Activated CD4-positive, alpha-beta T cell treated with anti-CD3 and anti-CD28 coated beads for 24 hours (primary cell): ENCODE results near the gene FGFRL1.
A peak's percentile ranks its signal among the peaks of the same experiment; 100 is the strongest.
"Not testable (repeated sequence)": the region's sequence is repeated elsewhere in the genome, so short reads cannot be mapped to it uniquely, and the experiment has no call there.

Experiments
- DNase-seq, 2 donors: peaks; one replicate each; pipeline ENCODE4 v3.0.0-alpha.2; 2020; ENCODE audit warnings: low read depth in 2 of 2

FGFRL1 gene

DNA sequence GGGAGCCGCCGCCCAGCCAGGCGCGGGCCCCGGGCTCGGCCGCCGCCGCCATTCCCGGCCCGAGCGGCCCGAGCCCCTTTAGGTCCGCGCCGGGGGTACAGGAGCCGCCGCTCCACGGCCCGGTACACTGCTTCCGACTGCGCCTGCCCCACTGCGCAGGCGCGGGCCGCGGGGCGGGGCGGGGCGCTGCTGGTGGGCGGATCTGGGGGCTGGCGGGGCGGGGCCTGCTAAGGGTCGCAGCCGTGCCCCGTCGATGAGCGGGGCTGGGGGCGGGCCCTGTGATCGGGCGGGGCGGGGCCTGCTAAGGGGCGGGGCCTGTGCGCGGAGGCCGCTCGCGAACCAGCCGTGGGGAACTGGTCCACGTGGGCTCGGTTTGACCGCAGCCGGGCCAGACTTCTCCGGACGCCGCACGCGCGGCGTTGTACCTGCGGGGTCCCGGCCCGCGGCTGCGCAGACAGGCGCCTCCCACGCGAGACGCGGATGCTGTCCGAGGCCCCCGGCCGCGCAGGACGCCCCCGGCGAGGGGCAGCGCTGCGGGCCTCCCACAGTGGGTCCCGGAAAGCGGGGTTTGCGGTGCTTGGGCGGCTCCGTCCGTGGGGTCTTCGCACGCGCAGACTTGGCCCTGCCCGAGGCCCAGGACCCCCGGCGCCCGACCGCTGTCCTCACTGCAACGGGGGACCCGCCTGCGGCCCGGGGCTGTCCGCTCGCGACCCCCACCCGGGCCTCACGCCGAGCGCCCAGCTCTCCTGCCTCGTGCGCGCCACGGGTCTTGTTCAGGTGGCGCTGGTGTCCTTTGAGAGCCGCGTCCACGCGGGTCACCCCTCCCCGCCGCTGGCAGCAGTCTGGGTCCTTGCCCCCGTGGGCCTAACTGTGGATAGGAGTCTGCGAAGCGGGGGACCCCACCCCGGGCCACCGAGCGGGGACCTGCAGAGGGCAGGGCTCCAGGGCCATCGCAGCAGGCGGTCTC, 37.7 kb upstream of the FGFRL1 start, which contains the start of gene DGKQ:
Gene DGKQ (minus strand): TSS at position 139 of the 967 bp plus-strand sequence. CDS start 87 bp downstream, at position 52.
- DNase-seq = peak; percentile 77 to 79

DNA sequence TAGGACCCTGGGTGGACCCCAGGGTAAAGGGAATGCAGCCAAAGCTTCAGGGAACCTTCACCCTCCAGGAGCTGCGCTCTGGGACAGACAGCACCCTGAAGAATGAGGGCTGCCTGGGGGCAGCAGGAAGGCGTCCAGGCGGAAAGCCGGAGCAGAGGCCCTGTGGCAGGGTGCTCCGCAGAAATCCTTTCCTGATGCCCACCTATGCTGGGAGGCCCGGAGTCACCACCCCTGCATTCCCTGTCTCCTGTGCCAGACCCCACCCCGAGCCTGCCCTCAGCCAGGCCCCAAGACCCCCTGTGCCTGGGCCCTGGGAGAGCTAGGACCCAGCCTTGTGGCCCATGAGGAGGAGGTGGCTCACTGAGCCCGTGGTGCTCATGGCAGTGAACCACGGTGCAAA, 36.8 kb upstream of the FGFRL1 start:
- no peak for DNase-seq

DNA sequence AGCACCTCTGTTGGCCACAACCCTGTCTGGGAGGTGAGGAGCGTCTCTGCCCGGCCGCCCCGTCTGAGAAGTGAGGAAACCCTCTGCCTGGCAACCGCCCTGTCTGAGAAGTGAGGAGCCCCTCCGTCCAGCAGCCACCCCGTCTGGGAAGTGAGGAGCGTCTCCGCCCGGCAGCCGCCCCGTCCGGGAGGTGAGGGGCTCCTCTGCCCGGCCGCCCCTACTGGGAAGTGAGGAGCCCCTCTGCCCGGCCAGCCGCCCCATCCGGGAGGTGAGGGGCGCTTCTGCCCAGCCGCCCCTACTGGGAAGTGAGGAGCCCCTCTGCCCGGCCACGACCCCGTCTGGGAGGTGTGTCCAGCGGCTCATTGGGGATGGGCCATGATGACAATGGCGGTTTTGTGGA, 35.4 kb upstream of the FGFRL1 start:
- not testable (repeated sequence) for DNase-seq

DNA sequence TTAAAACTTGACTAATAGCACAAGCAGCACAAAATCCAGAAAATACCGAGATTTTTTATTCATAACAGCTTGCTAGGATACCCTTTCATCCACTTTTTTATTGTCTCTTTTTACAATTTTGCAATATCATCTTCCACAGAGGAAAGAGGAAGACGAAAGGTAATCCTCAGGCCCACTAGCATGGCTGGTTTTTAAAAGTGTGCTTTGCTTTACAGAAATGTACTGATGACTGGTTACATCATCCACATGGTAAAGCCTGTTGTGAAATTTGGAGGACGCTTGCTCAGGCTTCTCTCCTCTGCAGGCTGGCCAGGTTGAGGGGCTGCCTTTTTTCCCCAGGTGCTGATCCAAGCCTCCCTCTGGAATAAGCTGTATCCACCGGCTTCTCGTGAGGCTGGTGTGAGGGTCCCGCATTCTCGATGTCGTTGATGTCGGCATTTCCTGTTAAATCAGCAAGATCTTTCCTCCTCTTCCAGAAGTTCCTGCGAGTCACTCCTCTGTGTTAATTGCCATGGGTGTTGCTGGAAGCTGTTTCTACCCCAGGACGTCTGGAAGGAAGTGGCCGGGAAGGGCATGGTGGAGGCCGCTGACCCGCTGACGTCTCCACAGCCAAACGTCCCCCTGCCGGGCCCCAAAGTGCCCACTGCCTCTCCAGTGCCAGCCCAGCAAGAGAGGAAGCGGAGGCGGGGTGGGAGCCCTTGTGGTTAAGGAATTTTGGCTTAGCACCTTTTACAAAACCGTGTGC, 32.3 kb upstream of the FGFRL1 start:
- DNase-seq = no peak

DNA sequence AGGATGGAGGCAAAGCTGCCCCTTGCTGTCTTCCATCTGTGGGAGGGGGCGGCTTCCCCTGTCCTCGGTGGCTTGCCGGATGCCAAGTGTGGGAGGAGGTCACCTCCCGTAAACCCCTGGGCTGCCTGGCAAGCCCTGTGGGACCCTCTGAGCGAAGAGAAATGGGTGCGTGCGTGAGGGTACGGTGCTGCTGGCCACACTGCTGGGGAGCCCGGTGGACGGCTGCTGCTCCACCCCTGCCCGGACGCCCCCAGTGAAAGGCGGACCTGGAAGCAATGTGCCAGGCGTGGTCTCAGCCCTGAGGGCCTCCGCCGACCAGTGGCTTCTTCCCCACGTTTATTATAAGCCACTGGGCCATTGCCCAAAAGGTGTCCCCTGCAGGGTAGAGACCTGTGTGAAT, 29.1 kb upstream of the FGFRL1 start:
- no peak for DNase-seq

DNA sequence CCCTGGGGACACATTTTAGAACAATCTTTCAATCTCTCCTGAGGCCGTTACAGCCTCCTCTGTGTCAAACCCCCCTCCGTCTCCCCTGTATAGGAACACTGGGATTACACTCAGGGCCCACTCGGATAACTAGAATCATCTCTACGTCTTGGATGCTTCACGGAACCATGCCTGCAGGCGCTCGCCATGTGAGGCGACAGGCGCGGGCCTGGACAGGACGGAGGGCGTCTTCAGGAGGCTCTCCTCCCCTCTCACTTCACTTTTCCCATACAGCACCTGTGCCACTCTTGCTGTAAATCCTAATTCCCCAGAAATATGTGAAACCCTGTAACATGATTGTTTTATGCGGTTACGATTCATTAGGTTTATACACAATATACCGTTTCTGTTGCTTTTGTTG, 28.6 kb upstream of the FGFRL1 start:
- no peak for DNase-seq

DNA sequence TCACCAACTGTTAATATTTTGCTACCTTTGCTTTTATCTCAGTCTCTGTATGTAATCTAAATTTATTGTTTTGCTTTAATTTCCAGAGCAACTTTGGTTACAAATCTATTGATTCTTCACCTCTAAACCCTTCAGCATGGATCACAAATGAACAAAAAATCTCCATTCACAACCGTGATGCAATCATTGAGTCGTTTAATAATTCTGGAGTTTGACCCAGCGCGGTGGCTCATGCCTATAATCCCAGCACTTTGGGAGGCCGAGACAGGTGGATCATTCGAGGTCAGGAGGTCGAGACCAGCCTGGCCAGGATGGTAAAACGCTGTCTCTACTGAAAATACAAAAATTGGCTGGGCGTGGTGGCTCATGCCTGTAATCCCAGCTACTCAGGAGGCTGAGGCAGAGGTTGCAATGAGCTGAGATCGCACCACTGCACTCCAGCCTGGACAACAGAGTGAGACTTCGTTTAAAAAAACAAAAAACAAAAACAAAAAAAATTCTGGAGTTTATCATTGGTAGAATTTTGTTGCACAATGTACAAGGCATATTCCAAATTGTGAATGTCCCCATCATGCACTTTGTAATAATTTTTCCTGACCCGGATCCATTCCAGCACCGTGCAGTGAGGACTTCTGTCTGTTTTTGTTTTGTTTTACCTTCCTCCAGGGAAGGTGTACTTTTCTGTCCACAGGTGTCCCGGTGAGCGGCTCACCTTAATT, 26.9 kb upstream of the FGFRL1 start:
- no peak for DNase-seq

DNA sequence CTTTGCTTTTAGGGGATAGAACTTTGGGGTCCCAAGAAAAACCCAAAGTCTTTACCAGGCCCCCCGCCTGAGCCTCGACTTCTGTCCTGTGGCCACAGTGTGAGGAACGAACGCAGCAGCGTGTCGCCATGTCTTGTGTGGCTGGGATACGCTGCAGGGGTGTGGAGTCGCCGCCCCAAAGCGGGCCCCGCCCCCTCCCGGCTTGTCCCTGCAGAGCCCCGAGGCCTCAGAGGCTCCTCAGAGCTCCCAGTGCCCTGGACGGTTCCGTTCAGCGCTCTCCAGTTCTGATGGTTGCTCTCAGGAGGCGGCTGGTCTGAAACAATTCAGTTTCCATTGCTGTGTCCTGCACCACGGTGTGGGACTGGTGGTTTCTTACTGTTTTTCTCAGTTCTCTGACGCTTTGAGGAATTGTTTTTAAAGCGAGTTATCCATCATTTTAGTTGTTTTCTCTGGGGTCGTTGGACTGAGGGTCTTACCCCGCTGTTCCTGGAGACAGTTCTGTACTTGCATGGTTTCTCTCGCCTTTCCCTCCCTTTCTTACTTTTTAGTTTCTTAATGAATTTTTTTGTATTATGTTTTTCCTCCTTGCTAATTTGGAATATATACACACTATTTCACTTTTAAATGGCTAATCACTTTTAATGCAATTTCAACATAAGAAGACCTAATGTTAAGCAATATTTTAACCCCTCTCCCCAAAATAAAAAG, 26.1 kb upstream of the FGFRL1 start:
- DNase-seq = peak; percentile 58 to 68

DNA sequence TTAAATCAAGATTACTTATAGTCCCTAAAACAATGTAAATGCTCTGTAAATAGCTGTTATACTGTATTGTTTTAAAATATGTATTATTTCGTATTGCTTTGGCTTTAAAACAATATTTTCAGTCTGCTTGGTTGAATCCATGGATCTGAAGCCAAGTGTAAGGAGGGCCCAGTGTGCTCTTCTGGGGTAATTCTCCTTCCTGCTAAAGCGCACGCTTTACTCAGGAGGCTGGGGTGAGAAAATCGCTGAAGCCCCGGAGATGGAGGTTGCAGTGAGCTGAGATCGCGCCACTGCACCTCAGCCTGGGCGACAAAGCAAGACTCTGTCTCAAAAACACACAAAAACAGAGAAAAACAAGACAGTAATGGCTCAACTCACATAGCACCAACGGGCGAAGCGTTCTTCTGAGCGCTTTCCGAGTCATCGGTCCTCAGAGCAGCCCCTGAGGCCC, 25.0 kb upstream of the FGFRL1 start:
- DNase-seq = no peak

DNA sequence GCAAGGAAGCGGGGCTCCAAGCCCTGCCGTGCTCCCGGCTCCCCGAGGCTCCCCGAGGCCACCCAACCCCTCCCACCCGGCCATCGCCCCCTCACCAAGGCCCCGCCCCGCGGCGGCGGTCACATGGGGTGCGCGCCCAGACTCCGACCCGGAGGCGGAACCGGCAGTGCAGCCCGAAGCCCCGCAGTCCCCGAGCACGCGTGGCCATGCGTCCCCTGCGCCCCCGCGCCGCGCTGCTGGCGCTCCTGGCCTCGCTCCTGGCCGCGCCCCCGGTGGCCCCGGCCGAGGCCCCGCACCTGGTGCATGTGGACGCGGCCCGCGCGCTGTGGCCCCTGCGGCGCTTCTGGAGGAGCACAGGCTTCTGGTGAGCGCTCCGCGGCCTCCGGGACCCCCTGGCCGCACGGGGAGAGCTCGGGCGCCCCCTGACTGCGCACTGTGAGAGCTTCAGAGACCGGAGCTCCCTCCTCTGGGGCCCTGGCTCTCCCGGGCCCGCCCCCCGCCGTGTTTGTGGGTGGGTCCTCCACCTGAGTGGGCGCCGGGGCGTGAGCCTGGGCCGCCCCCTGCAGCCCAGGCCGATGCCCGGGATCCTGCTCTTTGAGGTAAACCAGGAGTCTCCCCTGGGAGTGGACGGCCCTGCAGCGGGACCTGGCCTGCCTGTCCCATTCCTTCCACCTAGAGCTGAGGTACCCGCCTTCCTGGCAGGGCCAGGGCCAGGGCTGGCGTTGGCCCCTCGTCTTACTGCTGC, 24.4 kb upstream of the FGFRL1 start, which contains the start of gene IDUA:
Gene IDUA (plus strand): TSS at position 166 of the 745 bp plus-strand sequence. CDS start 41 bp downstream, at position 207.
- peak; percentile 69 to 84 for DNase-seq

DNA sequence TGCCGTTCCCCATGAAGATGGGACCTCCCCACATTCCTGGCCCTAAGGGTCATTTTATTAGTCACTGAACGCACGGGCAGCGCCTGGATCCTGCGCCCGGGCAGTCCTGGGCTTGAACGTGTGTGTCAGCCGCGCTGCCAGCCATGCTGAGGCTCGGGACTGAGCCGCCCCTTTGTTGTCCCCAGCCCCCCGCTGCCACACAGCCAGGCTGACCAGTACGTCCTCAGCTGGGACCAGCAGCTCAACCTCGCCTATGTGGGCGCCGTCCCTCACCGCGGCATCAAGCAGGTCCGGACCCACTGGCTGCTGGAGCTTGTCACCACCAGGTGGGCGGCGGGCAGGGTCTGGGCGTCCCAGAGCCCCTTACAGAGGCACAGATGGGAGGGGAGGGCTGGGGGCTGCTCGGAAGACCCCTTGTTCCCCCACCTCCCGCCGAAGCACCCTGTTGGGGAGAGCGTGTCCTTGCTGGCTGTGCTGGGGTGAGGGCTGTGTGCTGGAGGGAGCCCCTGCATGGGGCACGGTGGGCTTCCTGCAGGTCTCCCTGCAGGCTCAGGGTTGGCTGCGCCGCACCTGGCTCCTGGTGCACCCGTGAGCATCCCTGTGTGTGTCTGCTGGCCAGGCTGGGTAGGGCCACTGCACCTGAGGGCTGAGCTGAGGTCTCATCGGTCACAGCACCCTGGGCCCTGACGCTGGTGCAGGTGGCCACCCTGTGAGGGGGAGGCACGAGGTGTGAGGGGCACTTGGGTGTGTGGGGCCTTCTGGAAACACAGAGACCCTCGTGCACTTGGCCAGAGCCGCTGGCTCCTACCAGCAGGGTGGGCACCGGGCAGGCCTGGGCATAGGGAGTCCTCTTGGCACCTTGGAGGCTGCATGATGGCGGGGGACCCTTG, 23.6 kb upstream of the FGFRL1 start:
- DNase-seq = no peak

DNA sequence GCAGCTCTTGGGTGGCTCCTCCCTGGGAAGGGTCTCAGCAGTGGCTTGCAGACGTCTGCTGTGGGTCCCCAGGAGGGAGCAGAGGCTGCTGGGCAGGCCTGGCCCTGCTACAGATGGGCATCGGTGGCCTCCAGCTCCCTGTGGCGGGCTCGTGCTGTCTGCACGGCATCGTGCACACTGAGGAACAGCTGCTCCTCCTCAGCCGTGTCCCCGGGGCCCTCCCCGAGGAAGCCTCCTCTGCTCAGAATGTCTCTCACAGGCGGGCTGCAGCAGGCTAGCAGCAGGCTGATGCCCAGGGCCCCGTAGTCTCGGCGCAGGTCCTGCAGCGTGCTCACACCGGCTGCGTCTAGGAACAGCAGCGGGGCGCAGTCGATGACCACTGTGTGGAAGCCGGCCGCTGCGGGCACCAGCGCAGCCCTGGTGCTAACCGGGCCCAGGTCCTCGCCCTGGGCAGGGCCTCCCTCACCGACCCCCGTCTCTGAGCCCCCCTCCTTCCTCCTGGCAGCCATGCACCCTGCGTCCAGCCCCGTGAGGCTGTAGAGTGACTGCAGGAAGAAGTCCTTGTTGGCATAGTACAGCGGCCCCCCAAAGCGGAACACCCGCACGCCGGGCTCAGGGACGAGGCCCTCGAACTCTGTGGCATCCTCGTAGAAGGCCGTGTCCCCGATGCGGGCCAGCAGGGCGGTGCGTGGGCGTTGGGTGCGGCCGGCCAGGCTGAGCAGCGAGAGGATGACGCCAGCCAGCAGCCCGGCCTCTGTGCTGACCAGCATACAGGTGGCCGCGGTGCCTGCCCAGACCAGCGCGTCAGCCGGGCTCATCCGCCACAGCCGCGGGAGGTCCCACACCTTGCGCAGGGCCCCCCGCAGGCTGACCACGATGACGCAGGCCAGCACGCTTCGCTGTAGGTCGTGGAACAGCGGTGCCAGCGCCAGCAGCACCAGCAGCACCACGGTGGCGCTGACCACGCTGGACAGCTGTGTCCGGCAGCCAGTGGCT, 22.4 kb upstream of the FGFRL1 start:
- no peak for DNase-seq

DNA sequence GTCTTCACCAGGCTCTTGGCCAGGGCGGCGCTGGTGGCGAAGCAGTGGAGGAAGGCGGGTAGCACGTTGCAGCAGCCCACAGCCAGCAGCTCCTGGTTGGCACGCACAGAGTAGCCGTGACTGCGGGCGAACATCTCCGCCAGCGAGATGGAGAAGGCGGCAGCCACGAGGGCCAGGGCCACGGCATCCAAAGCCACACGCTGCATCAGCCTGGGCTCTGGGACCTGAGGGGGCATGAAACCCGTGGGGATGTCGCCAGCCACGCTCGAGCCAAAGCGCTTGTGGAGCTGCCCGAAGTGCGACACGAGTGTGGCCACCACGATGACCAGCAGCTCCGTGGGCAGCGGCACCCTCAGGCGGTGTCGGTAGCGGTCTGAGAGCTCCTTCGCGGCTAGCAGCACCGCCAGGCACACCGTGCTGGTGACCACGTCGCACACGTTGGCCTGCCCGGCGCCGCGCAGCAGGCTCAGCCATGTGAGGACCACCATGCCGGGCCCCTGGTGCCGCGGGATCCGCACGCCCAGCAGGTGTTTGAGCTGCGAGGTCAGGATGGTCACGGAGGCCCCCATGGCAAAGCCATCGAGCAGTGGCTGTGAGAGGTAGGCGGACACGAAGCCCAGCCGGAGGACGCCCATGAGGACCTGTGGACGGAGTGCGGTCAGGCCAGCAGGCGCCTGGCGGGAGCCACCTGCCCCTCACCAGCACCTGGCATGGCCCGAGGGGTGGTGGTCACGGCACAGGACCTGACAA, 21.5 kb upstream of the FGFRL1 start:
- DNase-seq = no peak

DNA sequence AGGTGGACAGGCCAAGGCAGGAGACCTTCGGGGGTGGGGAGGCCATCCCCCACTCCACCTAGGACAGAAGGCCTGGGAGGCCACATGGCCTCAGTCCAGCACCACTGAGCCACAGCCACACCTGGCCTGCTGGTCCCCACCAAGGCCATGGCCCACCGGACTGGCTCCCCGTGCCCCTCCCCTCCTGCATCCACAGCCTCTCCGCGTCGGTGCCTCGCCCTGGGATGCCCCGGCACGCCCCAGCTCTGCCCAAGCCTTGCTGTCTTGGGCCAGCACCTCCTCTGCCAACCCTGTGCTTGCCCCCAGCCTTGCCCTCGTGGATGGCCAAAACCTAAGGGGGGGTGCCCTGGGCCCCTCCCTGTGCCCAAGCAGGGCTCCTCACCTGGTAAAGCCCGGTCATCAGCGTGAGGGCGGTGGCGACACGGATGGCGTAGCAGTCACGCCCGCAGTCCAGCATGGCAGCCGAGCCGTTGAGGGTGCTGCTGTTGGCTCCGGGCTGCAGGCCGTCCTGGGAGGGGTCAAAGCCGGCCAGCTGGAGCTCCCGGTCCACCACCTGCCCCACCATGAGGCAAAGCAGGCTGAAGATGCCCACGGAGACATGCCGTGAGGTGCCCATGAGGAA, 20.6 kb upstream of the FGFRL1 start:
- DNase-seq = no peak

DNA sequence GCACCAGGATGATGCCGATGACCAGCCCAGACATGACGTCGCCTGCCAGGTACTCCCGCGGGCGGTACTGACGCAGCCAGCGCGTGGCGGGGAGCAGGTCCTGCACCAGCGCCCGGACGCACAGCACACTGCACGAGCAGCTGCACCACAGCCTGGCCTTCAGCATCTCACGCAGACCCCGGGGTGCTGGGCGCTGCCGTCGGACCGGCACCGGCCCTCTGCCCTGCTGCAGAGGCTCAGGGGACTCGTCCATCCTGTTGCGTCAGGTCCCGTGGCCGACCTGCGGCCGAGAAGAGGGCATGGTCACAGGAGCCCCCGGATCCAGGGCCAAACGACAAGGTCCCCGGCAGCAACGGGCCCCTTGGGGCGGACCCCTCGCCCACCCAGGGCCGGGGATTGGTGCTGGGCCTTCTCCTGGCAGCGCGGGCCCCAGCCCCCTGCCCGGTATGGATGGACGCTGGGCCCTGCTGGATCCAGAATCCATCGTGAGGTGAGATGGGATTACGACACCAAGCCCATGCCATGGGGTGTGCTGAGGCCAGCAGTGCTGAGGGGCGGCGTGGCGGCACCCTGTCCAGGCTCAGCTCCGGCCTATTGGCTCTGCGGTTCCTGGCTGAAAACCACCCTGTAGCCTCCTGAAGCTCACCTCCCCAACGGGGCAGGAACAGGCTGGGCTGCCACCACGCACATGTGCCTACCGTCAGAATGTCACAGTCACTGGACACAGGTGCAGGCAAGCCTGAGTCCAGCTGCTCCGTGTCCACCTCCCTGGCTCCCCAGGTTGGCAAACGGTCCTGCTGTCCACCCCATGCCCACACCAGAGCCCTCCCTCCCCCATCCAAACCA, 19.8 kb upstream of the FGFRL1 start:
- no peak for DNase-seq
